A549 treated with AZD2906 at 1 μM for 4 hours (cell line): ENCODE measurements around the gene ASTE1. TPM values are rescaled to one million over a fixed set of nuclear protein-coding genes. Genes with fewer than 3 reads are reported as not detected.

Experiments
- total RNA-seq: library from RNA; stranded (reverse); fragments of 200-300 nt; extraction: Qiagen RNA extraction; gene quantifications from 5 replicates; pipeline ENCODE4 v1.2.3, GENCODE V29; 2022

ASTE1 gene
- total RNA-seq: 4.5 to 5.6 TPM (median 5.1 TPM) in 5 replicates

GRCh38 chr3:131026321-131027151 lies at the start of gene ASTE1, which contains the start of gene NEK11:
Gene ASTE1, minus strand, starts transcription at chr3:131026825. Its CDS starts 1,519 bp downstream, at chr3:131025306.
Gene NEK11, plus strand, starts transcription at chr3:131026877. Its CDS starts 2,832 bp downstream, at chr3:131029709.

Other genes starting within 250 kb of the ASTE1 start
- gene ATP2C1, start 132.7 kb downstream of the ASTE1 start, total RNA-seq: 26.4 to 30.6 TPM (median 29.4 TPM) in 5 replicates
- 3.9 to 4.4 TPM (median 4.2 TPM) in 5 replicates for gene NEK11, start 52 bp upstream of the ASTE1 start, total RNA-seq